K562 (cell line): ENCODE results near the gene REM2. TPM values are rescaled to one million over a fixed set of nuclear protein-coding genes. Genes with fewer than 3 reads are reported as not detected.

Source experiments
- AFF1 ChIP-seq, 2 experiments: fragments of 450-650 bp; IDR thresholded peaks; 2 replicates each; pipeline ENCODE4 v1.6.1; 2018; ENCODE audit warnings: mild to moderate bottlenecking in 2 of 2, low read depth in 1 of 2; ENCODE audit not compliant: partially characterized antibody in 2 of 2
- CC2D1A ChIP-seq: fragments of 450-650 bp; IDR thresholded peaks from 2 replicates; pipeline ENCODE4 v1.6.1; 2017; ENCODE audit warnings: mild to moderate bottlenecking
- CCNT2 ChIP-seq: IDR thresholded peaks from 2 replicates; pipeline ENCODE4 v1.6.1; 2011; ENCODE audit warnings: borderline replicate concordance, low read depth, mild to moderate bottlenecking, moderate library complexity, mixed read lengths, low read length; ENCODE audit not compliant: insufficient read length; ENCODE audit errors: extremely low read depth
- DIDO1 ChIP-seq: fragments of 450-650 bp; IDR thresholded peaks from 2 replicates; pipeline ENCODE4 v1.6.1; 2016; ENCODE audit warnings: low read depth, missing biosample characterization, missing genetic modification characterization
- FIP1L1 ChIP-seq: fragments of 200-400 bp; formaldehyde crosslinking; IDR thresholded peaks from 2 replicates; pipeline ENCODE4 v1.6.1; 2018; ENCODE audit warnings: mild to moderate bottlenecking, low read depth, low read length; ENCODE audit not compliant: poor library complexity, severe bottlenecking
- MIER1 ChIP-seq: fragments of 450-650 bp; IDR thresholded peaks from 2 replicates; pipeline ENCODE4 v1.6.1; 2016; ENCODE audit warnings: antibody characterized with exemption, mild to moderate bottlenecking, low read depth
- NCOA6 ChIP-seq: fragments of 450-650 bp; IDR thresholded peaks from 2 replicates; pipeline ENCODE4 v1.6.1; 2017; ENCODE audit warnings: mild to moderate bottlenecking
- RBM22 ChIP-seq: fragments of 200-400 bp; formaldehyde crosslinking; IDR thresholded peaks from 2 replicates; pipeline ENCODE4 v1.6.1; 2018; ENCODE audit warnings: low read length, low read depth; ENCODE audit not compliant: poor library complexity, severe bottlenecking
- SETDB1 ChIP-seq: IDR thresholded peaks from one replicate; pipeline ENCODE4 v1.6.1; 2012; ENCODE audit warnings: low read length, control low read depth, inconsistent platforms
- STAT5A ChIP-seq: IDR thresholded peaks from 2 replicates; pipeline ENCODE4 v1.6.1; 2012; ENCODE audit warnings: low read length, inconsistent platforms, borderline replicate concordance
- TCF3 ChIP-seq: sonication (generic); formaldehyde crosslinking; IDR thresholded peaks from 2 replicates; pipeline ENCODE4 v1.4.0; 2020; ENCODE audit warnings: mild to moderate bottlenecking, missing genetic modification reagents
- ZNF778 ChIP-seq: fragments of 450-650 bp; formaldehyde crosslinking; IDR thresholded peaks from 2 replicates; pipeline ENCODE4 v1.4.0; 2020; ENCODE audit warnings: mild to moderate bottlenecking, moderate library complexity
- polyA plus RNA-seq, 8 experiments: library from polyadenylated mRNA; depleted of rRNA in 4 of 8; stranded (reverse) in 5 of 8; unstranded in 3 of 8; fragments of >200 nt; fragmentation: Nextera tagmentation in 2 of 8; fragmentation: Illumina TruSeq in 1 of 8; extraction: Ambion mirVana in 2 of 8; extraction: Trizol in 1 of 8; gene quantifications; 2 replicates each; pipeline versions ENCODE4 v1.2.1 to v1.2.3, GENCODE V29; 2011 to 2014; ENCODE audit warnings: inconsistent platforms in 1 of 8, missing spikeins in 1 of 8
- total RNA-seq, 7 experiments: library from RNA; depleted of rRNA in 6 of 7; stranded (reverse); fragments of >200 nt in 6 of 7; fragmentation: Illumina TruSeq in 2 of 7; extraction: Trizol in 2 of 7; gene quantifications; 2 replicates each; pipeline versions ENCODE4 v1.2.1 to v1.2.3, GENCODE V29; 2011 to 2021; ENCODE audit warnings: low replicate concordance in 1 of 7
- TF ChIP-seq, protein P1 (sequence below): fragments of 200-800 bp; sonication (Bioruptor generic); IDR thresholded peaks from 2 replicates; pipeline ENCODE4 v1.6.1; 2016; ENCODE audit warnings: missing genetic modification characterization, missing compliant biosample characterization

REM2 gene
- total and polyA plus RNA-seq, 9 of the 15 experiments (the other 6 are each of a cell fraction or from before 2014, with no cell fraction given): 0.18 to 1.0 (median 0.38) TPM

GRCh38 chr14:22929961-22930364 is 46.9 kb downstream of the REM2 start (continued):
- TF ChIP-seq, protein P1, sequence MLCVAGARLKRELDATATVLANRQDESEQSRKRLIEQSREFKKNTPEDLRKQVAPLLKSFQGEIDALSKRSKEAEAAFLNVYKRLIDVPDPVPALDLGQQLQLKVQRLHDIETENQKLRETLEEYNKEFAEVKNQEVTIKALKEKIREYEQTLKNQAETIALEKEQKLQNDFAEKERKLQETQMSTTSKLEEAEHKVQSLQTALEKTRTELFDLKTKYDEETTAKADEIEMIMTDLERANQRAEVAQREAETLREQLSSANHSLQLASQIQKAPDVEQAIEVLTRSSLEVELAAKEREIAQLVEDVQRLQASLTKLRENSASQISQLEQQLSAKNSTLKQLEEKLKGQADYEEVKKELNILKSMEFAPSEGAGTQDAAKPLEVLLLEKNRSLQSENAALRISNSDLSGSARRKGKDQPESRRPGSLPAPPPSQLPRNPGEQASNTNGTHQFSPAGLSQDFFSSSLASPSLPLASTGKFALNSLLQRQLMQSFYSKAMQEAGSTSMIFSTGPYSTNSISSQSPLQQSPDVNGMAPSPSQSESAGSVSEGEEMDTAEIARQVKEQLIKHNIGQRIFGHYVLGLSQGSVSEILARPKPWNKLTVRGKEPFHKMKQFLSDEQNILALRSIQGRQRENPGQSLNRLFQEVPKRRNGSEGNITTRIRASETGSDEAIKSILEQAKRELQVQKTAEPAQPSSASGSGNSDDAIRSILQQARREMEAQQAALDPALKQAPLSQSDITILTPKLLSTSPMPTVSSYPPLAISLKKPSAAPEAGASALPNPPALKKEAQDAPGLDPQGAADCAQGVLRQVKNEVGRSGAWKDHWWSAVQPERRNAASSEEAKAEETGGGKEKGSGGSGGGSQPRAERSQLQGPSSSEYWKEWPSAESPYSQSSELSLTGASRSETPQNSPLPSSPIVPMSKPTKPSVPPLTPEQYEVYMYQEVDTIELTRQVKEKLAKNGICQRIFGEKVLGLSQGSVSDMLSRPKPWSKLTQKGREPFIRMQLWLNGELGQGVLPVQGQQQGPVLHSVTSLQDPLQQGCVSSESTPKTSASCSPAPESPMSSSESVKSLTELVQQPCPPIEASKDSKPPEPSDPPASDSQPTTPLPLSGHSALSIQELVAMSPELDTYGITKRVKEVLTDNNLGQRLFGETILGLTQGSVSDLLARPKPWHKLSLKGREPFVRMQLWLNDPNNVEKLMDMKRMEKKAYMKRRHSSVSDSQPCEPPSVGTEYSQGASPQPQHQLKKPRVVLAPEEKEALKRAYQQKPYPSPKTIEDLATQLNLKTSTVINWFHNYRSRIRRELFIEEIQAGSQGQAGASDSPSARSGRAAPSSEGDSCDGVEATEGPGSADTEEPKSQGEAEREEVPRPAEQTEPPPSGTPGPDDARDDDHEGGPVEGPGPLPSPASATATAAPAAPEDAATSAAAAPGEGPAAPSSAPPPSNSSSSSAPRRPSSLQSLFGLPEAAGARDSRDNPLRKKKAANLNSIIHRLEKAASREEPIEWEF (CRISPR knock-in tag): no peak
- TF ChIP-seq MIER1: no peak
- no peak for TF ChIP-seq TCF3 (CRISPR knock-in tag)
- no peak for TF ChIP-seq ZNF778 (CRISPR knock-in tag)
- TF ChIP-seq NCOA6: no peak
- no peak for TF ChIP-seq DIDO1 (tag)
- TF ChIP-seq FIP1L1: no peak
- no peak for TF ChIP-seq SETDB1
- TF ChIP-seq AFF1 (IDR thresholded peaks at IDR 0.05; ENCODE audit: low read depth in 1 of 2, partially characterized antibody in 2 of 2): no peak
- no peak for TF ChIP-seq RBM22
- TF ChIP-seq CC2D1A: no peak
- no peak for TF ChIP-seq STAT5A
- no peak for TF ChIP-seq CCNT2
